SW480 (cell line): ENCODE results near the gene SIPA1L2.

Experiments
- DNase-seq: peaks from one replicate; pipeline ENCODE4 v3.0.0-alpha.2; 2016; ENCODE audit warnings: low spot score

SIPA1L2 gene

DNA sequence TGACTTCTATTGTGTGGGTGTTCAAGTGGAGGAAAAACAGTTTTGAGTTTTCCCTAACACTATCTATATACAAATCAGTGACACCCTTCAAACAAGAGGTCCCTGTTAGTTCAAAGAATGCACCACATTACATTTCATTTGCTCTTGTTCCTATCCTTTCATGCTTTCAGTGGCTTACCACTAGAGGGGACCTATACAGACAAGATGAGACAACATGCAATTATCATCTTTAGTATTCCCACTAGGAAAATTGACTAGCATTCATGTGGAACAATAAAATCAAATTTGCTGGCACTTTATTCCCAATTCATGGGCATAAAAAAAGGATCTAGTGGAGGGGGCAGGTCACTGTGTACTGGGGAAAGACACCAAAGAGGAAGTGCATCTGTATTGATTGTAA lies 13.3 kb upstream of the SIPA1L2 start:
- no peak for DNase-seq

DNA sequence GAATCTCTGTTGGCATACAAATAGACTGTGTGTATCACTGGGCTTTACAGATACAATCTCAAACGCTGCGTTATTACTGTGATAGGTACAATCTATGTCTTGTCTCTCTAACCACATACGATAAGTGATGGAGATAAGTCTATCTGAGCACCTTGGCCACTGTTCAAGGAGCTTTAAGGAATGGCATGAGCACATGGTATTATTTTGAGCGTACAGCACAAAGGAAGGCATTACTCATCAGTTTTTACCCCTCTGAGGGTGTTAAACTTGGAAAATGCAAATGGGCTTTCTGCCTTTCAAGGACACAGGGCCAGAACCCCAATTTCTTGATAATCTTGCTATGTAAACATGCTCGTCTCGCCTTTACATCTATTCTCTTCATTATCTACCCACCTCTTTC lies 11.6 kb upstream of the SIPA1L2 start:
- DNase-seq: no peak

DNA sequence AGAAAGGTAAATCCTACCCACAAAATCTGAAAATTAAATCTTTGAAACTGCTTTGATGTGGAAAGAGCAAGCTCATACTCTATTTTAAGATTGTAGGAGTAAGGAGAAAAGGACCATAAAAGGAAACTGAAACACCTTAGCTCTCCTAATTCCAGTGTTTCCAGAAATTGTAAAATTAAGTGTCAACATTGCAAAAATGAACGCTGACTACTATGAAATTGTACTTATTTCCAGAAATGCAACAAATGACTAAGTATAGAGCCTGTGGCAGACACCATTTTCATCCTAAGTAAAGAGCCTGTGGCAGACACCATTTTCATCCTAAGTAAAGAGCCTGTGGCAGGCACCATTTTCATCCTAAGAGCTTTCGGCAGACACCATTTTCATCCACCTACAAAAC lies 6.9 kb upstream of the SIPA1L2 start:
- DNase-seq: no peak

DNA sequence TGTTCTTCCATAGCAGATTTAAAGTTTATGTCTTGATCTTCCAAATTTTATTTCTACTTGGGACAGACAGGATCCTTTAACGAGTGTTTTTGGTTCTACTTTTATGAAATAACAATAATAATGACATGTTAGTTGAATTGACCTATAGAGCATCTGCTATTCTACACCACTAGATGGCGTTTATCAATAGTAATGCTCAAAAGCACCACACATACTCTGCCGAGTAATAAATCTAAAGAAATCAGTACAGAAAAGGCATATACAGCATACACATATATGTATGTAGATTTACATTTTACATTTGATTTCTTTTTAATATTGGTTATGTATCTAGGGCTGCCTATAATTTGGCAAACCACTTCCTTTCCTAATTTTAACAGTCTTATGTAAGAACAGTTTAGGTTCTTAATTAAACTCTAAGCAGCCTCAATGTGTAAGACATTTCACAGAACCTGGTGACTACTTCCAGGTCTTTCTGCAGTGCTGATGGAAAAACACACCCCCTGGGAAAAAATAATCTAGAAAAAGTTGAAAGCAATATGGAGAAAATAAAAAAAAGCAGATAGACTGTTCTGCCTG lies 5.9 kb upstream of the SIPA1L2 start:
- DNase-seq: peak; percentile 62

DNA sequence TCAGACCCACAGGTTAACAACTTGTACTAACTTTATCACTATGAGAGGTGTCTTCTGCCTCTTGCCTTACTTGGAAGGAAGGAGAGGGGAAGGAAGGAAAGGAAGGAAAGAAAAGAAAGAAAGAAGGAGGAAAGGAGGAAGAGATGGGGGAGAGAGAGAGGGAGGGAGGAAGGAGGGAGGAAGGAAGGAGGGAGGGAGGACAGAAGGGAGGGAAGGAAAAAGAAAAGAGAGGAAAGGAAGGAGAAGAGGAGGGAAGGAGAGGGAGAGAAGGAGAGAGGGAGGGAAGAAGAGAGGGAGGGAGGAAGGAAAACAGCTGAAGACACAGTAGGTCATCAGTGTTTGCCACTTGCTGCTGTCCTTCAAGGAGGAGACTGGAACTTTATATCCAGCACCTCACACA lies 5.3 kb upstream of the SIPA1L2 start:
- no peak for DNase-seq

DNA sequence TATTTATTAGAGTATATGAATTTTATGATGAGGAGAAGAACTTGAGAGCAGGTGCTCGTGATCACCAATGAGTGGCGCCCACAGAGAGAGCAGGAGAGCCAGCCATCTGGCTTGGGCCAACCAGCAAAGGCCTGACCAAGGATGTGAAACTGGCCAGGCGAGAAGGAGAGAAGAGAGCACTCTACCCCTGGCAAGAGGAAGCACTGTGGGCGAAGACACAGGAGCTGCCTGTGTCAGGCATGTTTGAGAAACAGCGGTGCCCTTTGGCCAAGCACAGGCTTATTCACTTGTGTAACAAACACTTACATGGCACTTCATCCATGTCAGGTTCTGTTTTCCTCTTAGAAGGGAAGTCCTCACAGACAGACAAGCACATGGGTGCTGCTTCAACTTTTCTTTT lies 4.2 kb upstream of the SIPA1L2 start:
- no peak for DNase-seq

DNA sequence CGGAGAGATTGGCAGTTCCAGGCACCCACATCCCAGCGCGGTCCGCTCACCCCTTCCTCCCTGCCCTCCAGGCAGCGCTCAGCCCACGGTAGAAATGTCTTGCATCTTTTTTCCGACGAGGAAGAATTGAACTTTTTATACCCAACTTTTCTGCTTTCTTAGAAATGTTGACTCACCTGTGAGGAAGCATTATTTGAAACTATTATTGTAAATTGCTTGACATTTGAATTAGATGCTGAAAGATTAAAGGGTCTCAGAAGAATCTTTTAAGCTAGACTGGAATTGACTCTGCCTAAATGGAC lies 912 bp upstream of the SIPA1L2 start:
- no peak for DNase-seq

DNA sequence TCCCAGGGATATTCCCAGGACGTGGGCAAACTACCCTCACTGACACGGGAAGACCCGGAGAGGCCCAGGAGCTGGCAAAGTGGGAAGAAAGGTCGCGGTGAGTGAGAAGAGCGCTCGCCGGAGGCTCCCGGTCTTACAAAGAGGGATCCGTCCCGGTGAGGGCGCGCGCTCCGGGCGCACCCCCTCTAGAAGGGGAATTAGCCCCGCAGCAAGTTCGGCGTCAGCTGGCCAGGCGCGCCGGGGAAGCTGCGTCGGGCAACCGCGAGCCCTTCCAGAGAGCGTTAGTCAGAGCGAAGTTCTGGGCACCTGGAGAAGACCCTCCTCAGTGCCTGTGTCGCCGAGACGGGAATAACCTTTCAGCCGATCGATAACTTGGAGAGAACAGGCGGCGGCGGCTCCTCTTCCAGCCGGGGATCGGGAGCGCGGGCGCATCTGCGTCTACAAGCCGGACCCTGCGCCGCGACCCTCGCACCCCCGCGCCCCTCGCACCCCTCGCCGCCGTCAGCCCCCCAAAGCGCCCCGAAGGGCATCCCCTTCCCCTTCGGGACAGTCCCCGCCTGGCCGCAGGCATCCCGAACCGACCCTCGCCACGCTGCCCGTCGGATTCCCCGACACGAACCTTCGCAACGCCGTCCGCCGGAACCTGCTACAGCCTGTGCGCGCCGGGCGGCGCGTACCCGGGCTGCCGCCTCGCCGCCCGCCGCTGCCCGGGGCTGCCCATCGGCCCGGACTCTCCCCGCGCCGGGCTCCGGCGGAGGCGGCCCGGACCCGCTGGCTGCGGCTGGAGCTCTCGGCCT lies 485 bp downstream of the SIPA1L2 start:
- DNase-seq: peak; percentile 13

DNA sequence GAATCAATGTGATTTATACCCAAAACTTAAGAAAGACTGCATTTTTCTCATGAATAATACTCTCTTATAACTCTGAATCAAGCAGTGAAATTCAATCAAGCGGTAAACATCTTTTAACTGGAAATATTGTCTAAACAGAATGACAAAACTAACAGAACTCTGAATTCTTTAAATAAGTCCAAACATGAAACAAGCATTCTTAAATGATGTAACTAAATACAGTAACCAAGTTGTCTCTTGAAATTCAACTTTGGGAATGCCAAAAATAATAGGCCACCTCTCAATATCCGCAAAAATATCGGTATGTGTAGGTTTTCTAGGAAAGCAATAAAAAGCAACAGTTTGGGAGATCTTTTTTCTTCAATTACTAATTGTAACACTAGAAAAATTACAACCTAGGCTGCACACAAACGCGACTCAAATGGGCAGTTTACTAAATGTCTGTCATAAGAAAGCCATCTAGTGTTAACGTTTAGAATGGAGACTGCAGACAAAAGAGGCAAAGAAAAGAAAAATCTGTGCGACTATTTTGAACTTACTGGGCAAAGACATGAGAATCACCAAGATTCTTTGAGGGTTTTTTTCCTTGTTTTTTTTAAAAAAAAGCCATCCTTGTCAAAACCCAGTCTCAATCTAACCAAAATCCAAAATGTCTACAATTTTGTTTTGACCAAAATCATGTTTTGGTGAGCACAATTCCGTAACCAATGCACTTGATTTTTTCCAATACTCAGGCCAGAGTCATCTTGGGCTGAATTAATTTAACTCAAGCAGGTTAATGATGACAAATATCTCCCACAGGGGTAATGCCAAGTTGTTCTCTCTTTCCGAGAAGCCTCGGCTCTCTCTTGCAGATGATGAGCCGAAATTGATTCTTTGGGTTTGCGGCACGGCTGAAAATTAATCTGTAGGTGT lies 1.3 kb downstream of the SIPA1L2 start:
- DNase-seq: peak; percentile 20

DNA sequence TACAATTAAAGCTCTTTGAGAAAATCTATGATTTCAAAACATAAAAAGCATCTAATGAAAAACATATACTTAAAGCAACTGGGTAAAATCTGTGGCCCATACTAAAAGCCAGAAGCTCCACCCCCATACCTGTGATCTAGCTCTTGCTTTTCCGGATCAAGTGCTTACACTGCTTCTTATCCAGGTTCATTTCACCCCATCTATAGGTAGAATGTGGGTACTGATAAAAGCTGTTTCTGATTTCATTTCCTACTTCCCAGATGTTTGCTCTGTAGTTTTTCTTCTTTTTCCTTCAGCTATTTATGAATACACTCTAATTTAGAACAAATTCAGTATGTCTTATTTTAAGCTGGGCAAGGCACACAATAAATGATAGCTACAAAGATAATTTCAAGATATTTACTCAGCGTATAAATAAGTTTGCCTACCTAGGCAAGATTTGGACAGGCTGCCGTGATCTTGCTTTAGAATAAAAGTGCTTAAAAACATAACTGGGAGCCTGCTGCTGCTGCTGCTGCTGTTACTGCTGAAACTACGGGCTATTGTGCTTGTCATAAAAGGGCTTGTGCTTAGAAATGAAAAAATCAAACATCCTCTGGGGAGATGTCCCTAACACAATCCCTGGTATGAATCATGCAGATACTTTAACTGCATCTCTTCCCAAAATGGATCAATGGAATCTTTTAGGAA lies 2.1 kb downstream of the SIPA1L2 start:
- peak; percentile 85 for DNase-seq

DNA sequence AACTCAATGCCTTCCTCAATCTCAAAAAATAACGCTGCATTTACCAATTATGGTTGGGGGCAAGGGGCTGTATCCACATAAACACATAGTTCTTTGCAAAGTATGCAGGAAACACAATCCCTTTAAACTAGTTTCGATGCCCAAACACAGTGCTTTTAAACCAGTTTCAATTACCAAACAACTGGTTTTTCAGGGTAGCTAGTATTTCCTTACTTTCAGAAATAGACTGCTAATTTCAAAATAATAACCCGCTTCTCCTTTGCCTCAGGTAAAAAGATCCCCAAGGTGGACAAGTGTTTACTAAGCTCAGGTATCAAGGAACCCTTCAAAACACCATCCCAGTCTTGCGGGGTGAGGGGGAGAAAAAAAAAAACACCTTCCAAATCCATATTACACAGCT lies 2.8 kb downstream of the SIPA1L2 start:
- DNase-seq: no peak

DNA sequence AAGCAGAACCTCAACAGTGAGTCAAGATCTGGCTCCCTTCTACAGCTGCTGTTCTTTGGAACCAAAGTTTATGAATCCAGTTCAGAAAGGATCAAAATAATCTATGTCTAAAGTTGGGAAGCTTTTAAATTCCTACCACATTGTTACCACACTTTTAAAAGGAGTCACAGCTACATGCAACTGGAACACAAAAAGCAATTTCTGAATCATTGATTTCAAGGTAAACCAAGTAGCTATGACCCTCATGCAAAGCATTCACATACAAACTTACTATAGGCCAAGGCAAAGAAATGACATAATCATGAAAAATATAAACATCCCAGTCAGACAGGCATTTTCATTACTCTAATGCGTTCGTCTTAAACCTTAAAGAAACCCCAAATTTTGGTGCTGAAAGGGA lies 3.5 kb downstream of the SIPA1L2 start:
- DNase-seq: no peak

DNA sequence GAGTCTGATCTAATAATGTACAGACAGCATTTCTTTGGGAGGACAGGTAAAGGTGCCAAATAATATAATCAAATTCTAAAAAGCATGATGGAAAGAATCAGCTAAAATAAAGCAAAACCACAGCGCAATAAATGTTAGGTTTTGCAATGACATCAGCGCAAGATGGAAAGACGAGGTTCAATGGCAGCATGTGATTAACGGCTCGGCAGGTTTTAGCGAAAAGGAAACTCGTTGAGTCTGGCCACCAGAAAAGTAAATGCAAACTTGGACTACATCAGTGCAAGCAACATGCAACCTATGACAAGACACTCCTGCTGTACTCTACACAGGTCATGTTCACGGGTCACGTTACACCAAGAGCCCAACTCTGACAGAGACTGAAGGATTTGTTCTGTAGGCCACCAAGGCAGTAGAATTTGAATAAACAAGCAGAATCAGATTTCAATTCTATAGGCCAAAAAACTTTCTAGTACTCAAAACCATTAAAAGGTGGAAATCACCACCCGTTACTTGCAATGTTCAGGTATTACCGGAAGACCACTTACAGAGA lies 4.5 kb downstream of the SIPA1L2 start:
- DNase-seq: no peak

DNA sequence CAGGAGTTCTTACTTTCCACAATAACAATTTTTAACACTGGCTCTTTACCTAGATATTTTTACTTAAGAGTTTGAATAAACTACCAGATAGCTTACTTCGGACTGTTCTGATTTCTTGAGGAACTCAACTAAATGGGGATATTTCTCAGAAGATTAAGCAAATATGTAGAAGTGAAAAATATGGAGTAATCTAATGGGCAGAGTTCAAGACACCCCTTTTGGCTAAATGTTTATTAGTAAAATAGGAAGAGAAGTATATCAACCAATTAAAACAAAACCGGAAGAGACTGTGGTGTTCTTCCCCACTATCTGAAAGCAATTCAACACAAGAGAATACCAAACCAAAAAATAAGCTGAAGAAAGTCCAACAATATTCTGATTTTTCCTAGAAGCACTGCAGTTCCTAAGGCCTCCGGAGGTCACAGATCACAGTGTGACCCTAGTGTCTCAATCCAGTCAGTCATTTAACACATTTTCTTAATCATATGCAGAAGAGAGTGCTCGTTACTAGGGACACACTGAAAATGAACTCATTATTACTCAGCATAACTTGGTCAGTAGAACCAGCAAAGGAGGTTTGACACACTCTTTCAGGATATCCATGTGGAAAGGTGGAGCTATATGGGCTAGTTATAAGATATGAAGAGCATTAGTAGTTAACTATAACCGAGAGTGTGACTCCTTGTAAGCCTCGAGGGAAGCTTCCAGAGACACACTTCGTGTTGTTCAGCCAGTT lies 5.2 kb downstream of the SIPA1L2 start:
- no peak for DNase-seq

DNA sequence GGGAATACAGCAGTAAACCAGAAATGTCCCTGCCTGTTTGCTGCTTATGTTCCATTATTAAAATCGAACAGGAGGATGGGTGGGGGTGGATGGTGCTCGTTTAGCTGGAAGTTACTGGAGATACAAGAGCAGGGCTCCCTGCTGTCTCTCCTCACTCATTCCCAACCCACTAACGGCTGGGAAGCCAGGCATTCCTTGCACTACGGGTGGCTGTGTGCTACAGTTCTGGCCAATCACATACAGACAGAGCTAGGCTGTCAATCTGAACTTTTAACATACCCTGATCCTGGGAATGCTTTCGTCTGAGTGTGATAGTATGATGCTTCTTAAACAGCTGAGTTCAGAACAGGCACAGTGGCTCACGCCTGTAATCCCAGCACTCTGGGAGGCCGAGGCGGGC lies 7.0 kb downstream of the SIPA1L2 start:
- DNase-seq: no peak

DNA sequence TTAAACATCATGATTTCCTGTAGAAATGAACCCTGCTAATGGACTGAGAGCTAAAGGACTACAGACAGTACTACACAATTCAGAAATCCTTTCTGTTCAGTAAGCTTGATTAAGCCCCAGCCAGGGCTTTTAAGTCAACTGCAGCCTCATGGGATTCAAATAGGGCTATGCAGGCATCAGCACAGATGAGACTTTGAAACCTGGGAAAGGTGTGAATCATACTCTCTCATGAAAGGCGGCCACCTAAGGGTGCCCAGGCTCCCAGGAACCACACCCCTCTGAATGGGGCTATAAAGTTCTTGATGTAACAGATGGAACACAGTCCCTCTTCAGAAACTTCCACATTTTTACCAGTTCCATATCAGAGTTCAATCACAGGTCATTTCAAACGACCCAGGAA lies 7.6 kb downstream of the SIPA1L2 start:
- peak; percentile 62 for DNase-seq

DNA sequence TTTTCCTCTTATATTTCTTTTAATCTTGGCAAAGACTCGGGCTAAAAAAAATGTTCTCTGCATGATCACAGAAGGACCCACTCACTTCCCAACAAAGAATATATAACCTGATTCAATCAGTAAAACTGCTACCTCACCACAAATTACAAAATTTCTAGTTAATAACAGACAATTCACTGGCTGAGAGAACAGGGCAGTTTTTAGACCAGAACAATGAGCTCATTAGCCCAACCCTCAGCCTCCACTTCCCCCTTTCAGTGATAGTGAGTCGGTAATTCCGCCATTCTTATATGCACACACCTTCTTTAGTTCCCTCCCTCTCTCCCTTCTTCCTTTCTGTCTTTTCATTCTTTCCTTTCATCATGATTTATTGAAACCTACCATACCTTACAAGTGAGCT lies 8.9 kb downstream of the SIPA1L2 start:
- no peak for DNase-seq

DNA sequence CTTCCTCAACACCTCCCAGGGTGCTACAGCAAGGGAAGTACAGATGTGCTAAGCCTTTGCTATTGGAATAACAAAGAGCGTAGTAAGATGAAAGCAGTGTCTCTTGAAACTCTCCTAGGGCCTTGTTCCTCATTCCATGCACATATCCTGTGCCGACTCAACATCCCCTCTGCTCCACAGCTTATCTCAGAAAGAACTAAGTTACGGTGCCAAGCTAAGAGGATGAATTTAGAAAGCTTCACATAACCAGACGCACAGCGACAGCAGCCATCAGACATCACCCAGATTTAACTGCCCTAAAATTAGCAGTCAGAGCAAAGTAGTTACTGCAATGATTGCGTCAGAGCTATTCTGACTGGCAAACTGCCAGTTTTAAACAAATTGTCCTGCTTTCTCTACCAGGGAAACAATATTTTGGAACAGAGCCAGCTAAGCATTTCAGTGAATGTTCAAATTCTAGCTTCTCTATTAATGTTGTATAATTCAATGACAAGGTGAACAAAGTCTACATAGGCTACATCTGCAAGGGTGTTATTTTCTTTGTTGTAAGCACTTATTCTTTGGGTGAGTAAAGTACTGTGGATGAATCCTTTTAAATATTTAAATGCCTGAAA lies 9.5 kb downstream of the SIPA1L2 start:
- no peak for DNase-seq

DNA sequence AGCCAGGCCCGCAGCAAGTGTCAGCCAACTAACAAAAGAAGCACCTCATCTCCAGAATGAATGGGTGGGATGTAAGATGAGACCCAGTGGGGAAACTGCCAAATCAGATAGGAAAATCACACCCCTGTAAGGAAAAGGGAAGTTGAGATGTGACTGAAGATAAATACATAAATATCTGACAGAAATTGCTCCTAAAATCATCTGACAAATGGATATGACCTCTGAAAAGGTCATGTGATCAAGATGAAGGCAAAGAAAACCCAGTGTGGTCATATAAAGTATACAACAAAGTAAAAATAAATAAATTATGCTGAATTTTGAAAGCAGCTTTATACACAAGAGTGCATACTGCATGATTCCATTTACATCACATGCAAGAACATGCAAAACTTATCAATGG lies 12.7 kb downstream of the SIPA1L2 start:
- DNase-seq: no peak

DNA sequence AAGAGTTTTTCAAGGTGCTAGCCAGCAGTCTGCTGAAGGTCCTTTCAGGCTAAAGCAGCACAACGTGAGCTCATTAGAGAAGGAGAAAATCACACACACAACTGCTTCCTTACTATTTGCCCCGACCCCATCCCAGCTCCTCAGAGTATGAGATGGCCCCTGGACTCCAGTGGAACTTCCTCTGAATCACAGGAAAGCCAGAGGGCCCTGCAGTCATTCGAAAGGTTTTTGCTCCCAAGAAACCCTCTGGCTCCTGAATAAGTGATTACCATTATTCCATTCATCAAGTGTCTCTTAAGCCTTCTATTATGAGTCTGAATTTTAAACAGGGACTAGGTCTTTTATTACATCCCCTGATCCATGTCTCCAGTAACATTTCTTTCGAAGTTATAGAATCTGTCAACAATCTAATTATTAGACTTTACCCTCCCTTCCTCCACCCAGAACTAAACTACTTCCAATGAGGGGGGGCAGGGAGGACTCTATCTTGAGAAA lies 14.6 kb downstream of the SIPA1L2 start:
- no peak for DNase-seq

DNA sequence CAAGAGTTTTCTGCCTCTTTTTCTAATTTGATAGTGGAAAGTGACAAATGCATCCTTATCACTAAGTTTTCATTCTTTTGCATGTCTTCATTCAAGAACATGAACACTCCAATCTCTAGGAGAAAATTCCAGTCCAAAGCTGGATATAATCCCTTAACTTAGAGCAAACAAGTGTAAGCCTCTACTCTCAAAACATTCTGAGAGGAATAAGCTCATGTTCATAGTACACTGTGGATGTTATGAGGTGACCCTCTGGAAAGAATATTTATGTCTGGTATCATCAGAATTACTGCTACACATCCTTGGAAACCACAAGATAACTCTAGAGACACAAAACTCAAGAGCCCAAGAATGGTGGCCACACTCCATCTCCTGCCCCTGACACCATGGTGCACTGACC lies 15.1 kb downstream of the SIPA1L2 start:
- no peak for DNase-seq
